Sigmoid colon (tissue), 4 donors: ENCODE results near the gene LRFN4.

Source experiments
- CTCF ChIP-seq, 4 experiments: fragments of 450-650 bp in 3 of 4; fragments of 200-600 bp in 1 of 4; IDR thresholded peaks; one replicate each; pipeline ENCODE4 v1.5.1; 2016 to 2019; ENCODE audit warnings: antibody characterized with exemption in 4 of 4, mild to moderate bottlenecking in 3 of 4, moderate library complexity in 2 of 4
- POLR2A ChIP-seq, 2 donors: fragments of 450-650 bp; IDR thresholded peaks; one replicate each; pipeline ENCODE4 v1.6.1; 2016; ENCODE audit warnings: antibody characterized with exemption in 2 of 2, mild to moderate bottlenecking in 2 of 2, moderate library complexity in 2 of 2
- POLR2AphosphoS5 ChIP-seq, 4 donors: sonication (generic); formaldehyde crosslinking; IDR thresholded peaks; one replicate each; pipeline ENCODE4 v1.6.1; 2017; ENCODE audit warnings: antibody characterized with exemption in 4 of 4

DNA sequence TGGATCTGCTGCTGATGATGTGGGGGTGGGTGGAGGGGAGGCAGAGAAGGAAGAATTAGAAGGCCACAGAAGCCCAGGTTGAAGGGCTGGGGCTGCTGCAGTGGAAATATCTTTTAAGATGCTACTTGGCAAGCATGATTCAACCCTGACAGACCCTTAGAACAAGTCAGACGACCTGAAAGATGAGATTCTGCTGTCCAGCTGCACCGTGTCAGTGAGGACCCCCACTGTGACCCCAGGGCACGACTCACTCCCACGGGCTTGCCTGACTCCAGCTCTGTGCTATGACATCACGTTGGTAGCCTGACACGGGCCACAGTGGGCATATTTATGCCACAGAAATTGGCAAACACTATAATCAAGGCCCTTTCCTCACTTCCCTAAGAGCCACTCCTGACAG is 36.0 kb downstream of the LRFN4 start:
- no peak for TF ChIP-seq CTCF (IDR thresholded peaks at IDR 0.05)
- TF ChIP-seq POLR2A (IDR thresholded peaks at IDR 0.05): no peak
- TF ChIP-seq POLR2AphosphoS5 (IDR thresholded peaks at IDR 0.05): no peak
